IMR-90 (cell line): ENCODE results near the gene ACKR4. TPM values are rescaled to one million over a fixed set of nuclear protein-coding genes. Genes with fewer than 3 reads are reported as not detected.

Source experiments
- ATAC-seq: fragments of 200-7000 bp; cut with Tn5 transposase; 2 replicates; pipeline ENCODE4 v1.9.1; 2020; ENCODE audit warnings: low read depth, mild to moderate bottlenecking, moderate library complexity
- BruUV-seq: library from RNA; stranded (reverse); fragments of 400-500 nt; replicated peaks from 2 replicates; lab custom pipeline; 2021; lab: Mats Ljungman, UMichigan
- CTCF ChIA-PET: fragments of 300-600 bp; formaldehyde crosslinking; extraction: SDS; loops from one replicate; lab custom pipeline; 2021; ENCODE audit warnings: antibody characterized with exemption; lab: Yijun Ruan, JAX
- POLR2A ChIA-PET: fragments of 300-600 bp; sonication (Branson Sonifier 250); formaldehyde crosslinking; loops from one replicate; lab custom pipeline; 2022; ENCODE audit warnings: antibody characterized with exemption; ENCODE audit not compliant: unreplicated experiment; lab: Charles Lee
- DNase-seq: peaks from one replicate; pipeline ENCODE4 v3.0.0; 2013
- H2AFZ ChIP-seq: replicated peaks from 2 replicates; pipeline ENCODE3; 2013; ENCODE audit warnings: low read length, mild to moderate bottlenecking; ENCODE audit not compliant: poor library complexity
- H2AK5ac ChIP-seq: 2 replicates; pipeline ENCODE4 v1.6.1; 2013; ENCODE audit warnings: low read depth, low read length, inconsistent platforms
- H2AK9ac ChIP-seq: replicated peaks from 2 replicates; pipeline ENCODE3; 2013; ENCODE audit warnings: mild to moderate bottlenecking, low read depth, low read length, moderate library complexity; ENCODE audit not compliant: poor library complexity
- H2BK120ac ChIP-seq: 2 replicates; pipeline ENCODE4 v1.6.1; 2013; ENCODE audit warnings: low read depth, low read length, inconsistent platforms
- H2BK15ac ChIP-seq: 3 replicates; pipeline ENCODE4 v1.6.1; 2013; ENCODE audit warnings: low read depth, low read length, inconsistent platforms
- H2BK20ac ChIP-seq: 2 replicates; pipeline ENCODE4 v1.6.1; 2013; ENCODE audit warnings: low read depth, mild to moderate bottlenecking, inconsistent platforms, low read length, moderate library complexity
- H2BK5ac ChIP-seq: 2 replicates; pipeline ENCODE4 v1.6.1; 2013; ENCODE audit warnings: mild to moderate bottlenecking, low read depth, low read length, inconsistent platforms; ENCODE audit not compliant: poor library complexity, severe bottlenecking
- H3K14ac ChIP-seq: replicated peaks from 2 replicates; pipeline ENCODE4 v1.6.1; 2013; ENCODE audit warnings: low read depth, low read length, inconsistent platforms
- H3K18ac ChIP-seq: 2 replicates; pipeline ENCODE4 v1.6.1; 2013; ENCODE audit warnings: low read depth, low read length, control low read depth
- H3K23ac ChIP-seq: 2 replicates; pipeline ENCODE4 v1.6.1; 2013; ENCODE audit warnings: low read depth, low read length, inconsistent platforms
- H3K27ac ChIP-seq: 2 replicates; pipeline ENCODE4 v1.5.1; 2013; ENCODE audit warnings: mild to moderate bottlenecking, control low read depth, low read length; ENCODE audit not compliant: insufficient read depth
- H3K27me3 ChIP-seq: 2 replicates; pipeline ENCODE4 v1.6.1; 2013; ENCODE audit warnings: low read length; ENCODE audit not compliant: control insufficient read depth, insufficient read depth
- H3K36me3 ChIP-seq: 2 replicates; pipeline ENCODE4 v1.6.1; 2013; ENCODE audit warnings: low read length, mixed read lengths; ENCODE audit not compliant: control insufficient read depth, insufficient read depth
- H3K4ac ChIP-seq: 2 replicates; pipeline ENCODE4 v1.6.1; 2013; ENCODE audit warnings: low read depth, low read length, inconsistent platforms
- H3K4me1 ChIP-seq: 2 replicates; pipeline ENCODE4 v1.6.1; 2013; ENCODE audit warnings: low read length, mixed read lengths; ENCODE audit not compliant: control insufficient read depth, insufficient read depth
- H3K4me2 ChIP-seq: 2 replicates; pipeline ENCODE4 v1.6.1; 2013; ENCODE audit warnings: low read depth, mild to moderate bottlenecking, control low read depth, low read length, moderate library complexity
- H3K4me3 ChIP-seq: 2 replicates; pipeline ENCODE4 v1.5.1; 2013; ENCODE audit warnings: low read depth, mild to moderate bottlenecking, control low read depth, low read length, moderate library complexity; ENCODE audit not compliant: insufficient read depth
- H3K56ac ChIP-seq: 2 replicates; pipeline ENCODE4 v1.6.1; 2013; ENCODE audit warnings: low read length, inconsistent platforms; ENCODE audit not compliant: insufficient read depth; ENCODE audit errors: extremely low read depth
- H3K79me1 ChIP-seq, 2 experiments: 2 replicates each; pipeline ENCODE4 v1.6.1; 2013; ENCODE audit warnings: low read length in 2 of 2, inconsistent platforms in 1 of 2, low read depth in 1 of 2
- H3K9ac ChIP-seq: 2 replicates; pipeline ENCODE4 v1.6.1; 2013; ENCODE audit warnings: low read depth, low read length, control low read depth
- H3K9me1 ChIP-seq: 2 replicates; pipeline ENCODE4 v1.6.1; 2013; ENCODE audit warnings: low read length, inconsistent platforms; ENCODE audit not compliant: insufficient read depth
- H3K9me3 ChIP-seq: 2 replicates; pipeline ENCODE4 v1.6.1; 2013; ENCODE audit warnings: low read length; ENCODE audit not compliant: control insufficient read depth, insufficient read depth
- H4K20me1 ChIP-seq: 2 replicates; pipeline ENCODE4 v1.6.1; 2013; ENCODE audit warnings: low read length, inconsistent platforms; ENCODE audit not compliant: insufficient read depth
- H4K5ac ChIP-seq: 2 replicates; pipeline ENCODE4 v1.6.1; 2013; ENCODE audit warnings: mild to moderate bottlenecking, low read depth, low read length, control low read depth
- H4K8ac ChIP-seq, 2 experiments: 2 replicates each; pipeline ENCODE4 v1.6.1; 2013; ENCODE audit warnings: low read depth in 2 of 2, low read length in 2 of 2, control low read depth in 1 of 2, inconsistent platforms in 1 of 2
- H4K91ac ChIP-seq: 2 replicates; pipeline ENCODE4 v1.6.1; 2013; ENCODE audit warnings: low read depth, low read length, inconsistent platforms; ENCODE audit not compliant: insufficient read depth
- BHLHE40 ChIP-seq: fragments of 150-350 bp; IDR thresholded peaks from 2 replicates; pipeline ENCODE4 v1.6.1; 2016; ENCODE audit warnings: mild to moderate bottlenecking, low read depth, low read length
- FOS ChIP-seq: fragments of 150-350 bp; IDR thresholded peaks from 2 replicates; pipeline ENCODE4 v1.6.1; 2016; ENCODE audit warnings: low read depth, low read length
- MAZ ChIP-seq: IDR thresholded peaks from 2 replicates; pipeline ENCODE4 v1.6.1; 2012; ENCODE audit warnings: low read depth, mild to moderate bottlenecking, low read length, improper control_type of control experiment, moderate library complexity, borderline replicate concordance
- MXI1 ChIP-seq: IDR thresholded peaks from 2 replicates; pipeline ENCODE4 v1.6.1; 2012; ENCODE audit warnings: low read depth, mild to moderate bottlenecking, low read length, moderate library complexity, borderline replicate concordance
- NFE2L2 ChIP-seq: fragments of 150-350 bp; IDR thresholded peaks from 2 replicates; pipeline ENCODE4 v1.6.1; 2016; ENCODE audit warnings: low read depth, mild to moderate bottlenecking, low read length
- WGBS, 2 experiments: methylation state at CpG; one replicate each; pipeline versions ENCODE4 v1.1.5 to v1.1.7; 2013; ENCODE audit warnings: missing lambda C conversion rate in 2 of 2; ENCODE audit not compliant: insufficient read length in 1 of 2; ENCODE audit errors: extremely low coverage in 2 of 2; 5-methylcytosine and 5-hydroxymethylcytosine counted together
- dilution Hi-C: fragments of 300-500 bp; cut with HindIII; formaldehyde crosslinking; loops from one replicate; pipeline ENCODE4 v1.14.3; 2018; ENCODE audit warnings: low sequenced_read_pairs; ENCODE audit not compliant: unreplicated experiment
- in situ Hi-C: fragments of 300-500 bp; cut with MboI; formaldehyde crosslinking; loops from 3 replicates; pipeline ENCODE4 v1.14.3; 2019; ENCODE audit warnings: low sequenced_read_pairs, inconsistent platforms, mixed read lengths
- intact Hi-C: fragments of 100-400 bp; cut with micrococcal nuclease; formaldehyde crosslinking; loops from 2 replicates; pipeline ENCODE4 v1.10.0; 2022
- polyA plus RNA-seq, 3 experiments: library from polyadenylated mRNA; depleted of rRNA; stranded (reverse); fragments of >200 nt; gene quantifications; 2 replicates each; pipeline ENCODE4 v1.2.3, GENCODE V29; 2012; ENCODE audit warnings: low replicate concordance in 1 of 3
- total RNA-seq: library from RNA; depleted of rRNA; stranded (reverse); fragments of >200 nt; gene quantifications from 2 replicates; pipeline ENCODE4 v1.2.3, GENCODE V29; 2012

The ACKR4 gene
- total and polyA plus RNA-seq, 2 of the 4 experiments (the other 2 are of a cell fraction), result 0.18 TPM; not detected in 1

GRCh38 chr3:132629928-132630327, 32.9 kb downstream of the ACKR4 start:
- no peak overlapping the region for H3K4ac ChIP-seq
- H3K9me3 ChIP-seq, result no peaks in the 10 kb centered on the region
- no peaks in the 10 kb centered on the region for H3K27me3 ChIP-seq
- no peak overlapping the region for H4K8ac ChIP-seq
- H3K56ac ChIP-seq, result no peak overlapping the region
- no peak overlapping the region for H2BK120ac ChIP-seq
- 0 out of 4 replicates have a peak, but pooled peaks cover 0 to 6% of the 10 kb centered on the region in 2 experiments for H3K79me1 ChIP-seq
- H3K23ac ChIP-seq, result no peak overlapping the region
- intact Hi-C loops, result no loop called here
- H2AK9ac ChIP-seq, result no peak overlapping the region
- no peak overlapping the region for H2BK20ac ChIP-seq
- no peak overlapping the region for H3K9ac ChIP-seq
- dilution Hi-C loops, result loop anchor here (25.0 kb wide), 1 partner anchor 93 kb away; no protein-coding TSS in a partner anchor
- no peak overlapping the region for H3K14ac ChIP-seq
- CTCF ChIA-PET, result interaction anchor here (1.1 kb wide), 1 partner anchor 13 kb away, joined by 3 read pairs; no protein-coding TSS in a partner anchor
- 0 out of 2 replicates have a peak, but pooled peaks cover 3% of the 10 kb centered on the region for H3K4me1 ChIP-seq
- no peak overlapping the region for H2AFZ ChIP-seq
- POLR2A ChIA-PET, result no interaction called here
- peak overlapping the region; percentile 75 for H2BK5ac ChIP-seq
- no peak overlapping the region for H2AK5ac ChIP-seq
- H3K4me3 ChIP-seq, result no peak overlapping the region
- no peak overlapping the region for H4K5ac ChIP-seq
- H3K9me1 ChIP-seq, result peaks cover under 1% of the 10 kb centered on the region; the same call in 1 of the 2 replicates
- peaks cover 6% of the 10 kb centered on the region for H3K36me3 ChIP-seq
- BruUV-seq, result no TSS peak
- TF ChIP-seq FOS (peak; percentile 58; the same call in 1 of the 2 replicates), BHLHE40 (no peak; the same call in 1 of the 2 replicates), MXI1 (no peak), NFE2L2 (no peak), MAZ (no peak)
- H4K91ac ChIP-seq, result no peak overlapping the region
- no peak overlapping the region for H3K4me2 ChIP-seq
- H2BK15ac ChIP-seq, result no peak overlapping the region
- no peak overlapping the region for H3K27ac ChIP-seq
- ATAC-seq, result peak; percentile 70
- in situ Hi-C loops, result loop anchor here (25.0 kb wide), 1 partner anchor 368 kb away; no protein-coding TSS in a partner anchor
- H4K20me1 ChIP-seq, result no peaks in the 10 kb centered on the region
- peak; percentile 82 for DNase-seq
- no peak overlapping the region for H3K18ac ChIP-seq
- WGBS, 2 experiments, result 100% methylated on average over 1 of the region's 1 CpG; no CpG with 5 or more reads in 1 of the 2 experiments
